Osteocyte (in vitro differentiated cells): ENCODE results near the gene CYTH2. TPM values are rescaled to one million over a fixed set of nuclear protein-coding genes. Genes with fewer than 3 reads are reported as not detected.

ENCODE experiments used
- DNase-seq: peaks from one replicate; pipeline ENCODE4 v3.0.0; 2021; ENCODE audit warnings: mixed read lengths; ENCODE audit not compliant: unreplicated experiment; ENCODE audit errors: extremely low spot score
- H3K27ac Mint-ChIP-seq: one replicate; pipeline ENCODE4 v1.8.0; 2021; ENCODE audit warnings: mild to moderate bottlenecking, mixed read lengths; ENCODE audit not compliant: unreplicated experiment
- H3K27me3 Mint-ChIP-seq: one replicate; pipeline ENCODE4 v1.8.0; 2021; ENCODE audit warnings: mixed read lengths; ENCODE audit not compliant: unreplicated experiment
- H3K36me3 Mint-ChIP-seq: one replicate; pipeline ENCODE4 v1.8.0; 2021; ENCODE audit warnings: mixed read lengths; ENCODE audit not compliant: unreplicated experiment
- H3K4me1 Mint-ChIP-seq: one replicate; pipeline ENCODE4 v1.8.0; 2021; ENCODE audit warnings: mixed read lengths; ENCODE audit not compliant: unreplicated experiment
- H3K4me3 Mint-ChIP-seq: one replicate; pipeline ENCODE4 v1.8.0; 2021; ENCODE audit warnings: mild to moderate bottlenecking, moderate library complexity, mixed read lengths; ENCODE audit not compliant: unreplicated experiment
- H3K9me3 Mint-ChIP-seq: one replicate; pipeline ENCODE4 v1.8.0; 2021; ENCODE audit warnings: mixed read lengths; ENCODE audit not compliant: unreplicated experiment
- total RNA-seq: library from RNA; stranded (reverse); gene quantifications from 2 replicates; pipeline ENCODE4 v1.2.1, GENCODE V29; 2021
- TF ChIP-seq, protein P1 (sequence below): fragments of 200-600 bp; sonication (generic); IDR thresholded peaks from 2 replicates; pipeline ENCODE4 v1.5.0; 2021; ENCODE audit warnings: antibody characterized with exemption, mild to moderate bottlenecking, moderate library complexity

The CYTH2 gene
- total RNA-seq, 1 donor from 2014 or later = 107 TPM

DNA sequence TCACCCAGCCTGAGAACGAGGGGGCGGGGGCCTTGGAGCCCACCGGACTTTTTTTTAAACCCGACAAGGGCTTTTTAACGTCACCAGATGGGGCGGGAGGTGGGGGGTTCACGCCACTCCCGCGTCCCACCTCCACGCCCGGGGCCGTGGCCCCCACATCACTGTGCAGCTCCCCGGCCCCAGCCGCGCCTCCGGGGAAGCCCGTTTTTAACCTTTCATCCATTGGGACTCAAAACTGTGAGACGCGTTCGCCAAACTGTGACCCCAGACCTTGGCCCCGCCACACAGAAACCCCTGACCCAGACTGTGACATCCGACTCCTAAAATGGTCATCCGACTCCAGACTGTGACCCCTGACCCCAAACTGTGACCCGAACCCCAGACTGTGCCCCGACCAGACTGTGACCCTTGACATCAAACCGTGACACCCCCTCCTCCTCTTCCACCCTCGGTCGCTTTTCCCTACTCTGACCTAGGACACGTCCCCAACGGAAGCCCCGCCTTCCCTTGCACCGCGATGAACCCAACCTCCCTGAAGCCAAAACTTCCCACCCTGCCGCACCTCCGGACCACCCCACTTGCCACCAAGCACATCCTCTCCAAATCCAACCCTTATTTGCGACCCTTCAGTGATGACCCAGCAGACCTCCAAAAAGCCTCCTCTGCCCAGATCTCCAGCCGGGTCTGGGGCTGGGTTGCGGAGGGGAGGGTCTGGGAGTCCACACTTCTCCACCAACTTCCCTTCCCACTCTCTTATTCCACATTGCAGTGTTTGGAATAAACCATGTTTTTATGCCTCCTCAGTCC is 24.8 kb upstream of the CYTH2 start:
- TF ChIP-seq, protein P1, sequence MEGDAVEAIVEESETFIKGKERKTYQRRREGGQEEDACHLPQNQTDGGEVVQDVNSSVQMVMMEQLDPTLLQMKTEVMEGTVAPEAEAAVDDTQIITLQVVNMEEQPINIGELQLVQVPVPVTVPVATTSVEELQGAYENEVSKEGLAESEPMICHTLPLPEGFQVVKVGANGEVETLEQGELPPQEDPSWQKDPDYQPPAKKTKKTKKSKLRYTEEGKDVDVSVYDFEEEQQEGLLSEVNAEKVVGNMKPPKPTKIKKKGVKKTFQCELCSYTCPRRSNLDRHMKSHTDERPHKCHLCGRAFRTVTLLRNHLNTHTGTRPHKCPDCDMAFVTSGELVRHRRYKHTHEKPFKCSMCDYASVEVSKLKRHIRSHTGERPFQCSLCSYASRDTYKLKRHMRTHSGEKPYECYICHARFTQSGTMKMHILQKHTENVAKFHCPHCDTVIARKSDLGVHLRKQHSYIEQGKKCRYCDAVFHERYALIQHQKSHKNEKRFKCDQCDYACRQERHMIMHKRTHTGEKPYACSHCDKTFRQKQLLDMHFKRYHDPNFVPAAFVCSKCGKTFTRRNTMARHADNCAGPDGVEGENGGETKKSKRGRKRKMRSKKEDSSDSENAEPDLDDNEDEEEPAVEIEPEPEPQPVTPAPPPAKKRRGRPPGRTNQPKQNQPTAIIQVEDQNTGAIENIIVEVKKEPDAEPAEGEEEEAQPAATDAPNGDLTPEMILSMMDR = no peak
- Mint-ChIP-seq H3K9me3 (no peaks in the 10 kb centered on the region), H3K27me3 (no peaks in the 10 kb centered on the region), H3K27ac (peak overlapping the region; percentile 99), H3K4me1 (peaks cover 14% of the 10 kb centered on the region), H3K4me3 (peak overlapping the region; percentile 92), H3K36me3 (peaks cover 16% of the 10 kb centered on the region)
- DNase-seq = no peak

DNA sequence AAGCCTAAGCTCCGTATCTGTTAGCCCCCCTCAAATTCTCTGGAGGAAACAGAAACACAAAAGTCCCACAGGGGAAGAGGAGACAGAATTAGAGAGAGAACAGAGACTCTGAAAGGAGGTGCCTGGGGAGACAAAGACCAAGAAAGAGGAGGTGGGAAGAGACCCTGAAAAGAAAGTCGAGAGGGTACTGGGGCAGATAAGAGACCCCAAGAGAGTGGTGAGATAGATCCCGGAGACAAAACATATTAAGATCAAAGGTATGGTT is 24.3 kb upstream of the CYTH2 start:
- Mint-ChIP-seq H3K9me3 (no peaks in the 10 kb centered on the region), H3K4me3 (peak overlapping the region; percentile 92), H3K36me3 (peaks cover 20% of the 10 kb centered on the region), H3K27me3 (no peaks in the 10 kb centered on the region), H3K27ac (peak overlapping the region; percentile 99), H3K4me1 (peaks cover 14% of the 10 kb centered on the region)
- no peak for DNase-seq
- TF ChIP-seq, protein P1 = no peak

DNA sequence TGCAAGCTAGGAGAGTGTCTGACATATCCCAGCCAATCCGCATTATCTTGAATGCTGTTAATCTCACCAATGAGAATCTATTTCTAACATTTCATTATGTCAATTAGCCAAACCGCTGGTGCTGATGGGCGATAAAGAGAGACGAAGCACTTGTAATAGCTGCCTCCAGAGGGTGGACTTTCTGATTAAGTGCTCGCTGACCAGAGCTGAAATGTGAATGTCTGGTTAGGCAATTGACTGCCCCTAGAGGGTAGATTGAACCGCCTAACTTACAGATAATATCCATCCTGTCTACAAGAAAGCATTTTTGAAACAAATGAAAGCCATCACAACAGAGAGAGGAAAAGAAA is 23.9 kb upstream of the CYTH2 start:
- Mint-ChIP-seq H3K9me3 (no peaks in the 10 kb centered on the region), H3K27ac (peak overlapping the region; percentile 99), H3K36me3 (peaks cover 20% of the 10 kb centered on the region), H3K27me3 (no peaks in the 10 kb centered on the region), H3K4me3 (peak overlapping the region; percentile 92), H3K4me1 (peaks cover 14% of the 10 kb centered on the region)
- DNase-seq = no peak
- TF ChIP-seq, protein P1 = peak; percentile 79

DNA sequence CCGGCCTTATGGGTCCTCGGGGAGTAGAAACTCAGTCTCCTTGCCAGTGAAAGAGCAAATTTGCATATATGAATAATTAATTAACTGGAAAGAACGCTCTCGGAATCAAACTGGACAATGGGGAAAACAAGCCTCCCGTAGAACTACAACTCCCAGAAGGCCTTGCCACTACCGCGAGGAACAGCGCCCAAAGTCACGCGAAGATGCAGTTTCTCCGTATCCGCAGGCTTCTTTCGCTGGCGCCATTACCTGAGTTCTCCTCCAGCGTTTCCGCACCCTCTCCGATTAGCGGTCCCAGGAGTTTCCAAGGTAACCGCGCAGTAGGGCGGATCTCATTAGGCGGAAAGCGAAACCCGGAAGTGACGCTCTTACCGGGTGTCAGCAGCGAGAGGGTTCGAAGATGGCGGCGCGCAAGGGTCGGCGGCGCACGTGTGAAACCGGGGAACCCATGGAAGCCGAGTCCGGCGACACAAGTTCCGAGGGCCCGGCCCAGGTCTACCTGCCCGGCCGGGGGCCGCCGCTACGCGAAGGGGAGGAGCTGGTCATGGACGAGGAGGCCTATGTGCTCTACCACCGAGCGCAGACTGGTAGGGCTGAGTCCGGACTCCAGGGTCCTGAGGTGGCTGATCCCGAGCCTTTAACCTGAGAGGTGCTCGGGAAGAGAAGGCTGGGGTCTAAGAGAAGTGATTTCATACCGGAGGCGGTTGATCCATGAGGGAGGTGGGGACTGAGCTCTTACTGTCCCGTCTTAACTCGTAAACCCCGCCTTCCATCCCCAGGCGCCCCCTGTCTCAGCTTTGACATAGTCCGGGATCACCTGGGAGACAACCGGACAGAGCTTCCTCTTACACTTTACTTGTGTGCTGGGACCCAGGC is 23.3 kb upstream of the CYTH2 start, which contains the start of gene GRWD1:
TSS of gene GRWD1 (plus strand) at position 378 of the 876 bp plus-strand sequence. CDS start at position 401, 23 bp downstream.
- Mint-ChIP-seq H3K4me1 (peaks cover 14% of the 10 kb centered on the region), H3K27me3 (no peaks in the 10 kb centered on the region)

More for the DNA sequence above, 23.3 kb upstream of the CYTH2 start, which contains the start of gene GRWD1:
- Mint-ChIP-seq H3K36me3 (peaks cover 20% of the 10 kb centered on the region), H3K9me3 (no peaks in the 10 kb centered on the region), H3K4me3 (peak within 1 kb of the TSS; percentile 92), H3K27ac (peak within 1 kb of the TSS; percentile 99)
- peak; percentile 96 for DNase-seq
- TF ChIP-seq, protein P1 = peak; percentile 6
